SK-N-SH (cell line): Measurements from ENCODE around the gene ABHD8.

ENCODE experiments used
- EP300 ChIP-seq, 2 experiments: IDR thresholded peaks; 2 replicates each; pipeline versions ENCODE4 v1.4.0 to v1.6.1; 2012; ENCODE audit warnings: borderline replicate concordance in 1 of 2, low read depth in 1 of 2, low read length in 1 of 2
- EZH2phosphoT487 ChIP-seq: fragments of 200-600 bp; sonication (generic); IDR thresholded peaks from 2 replicates; pipeline ENCODE4 v1.6.1; 2017; ENCODE audit warnings: low read depth, mixed run types, mild to moderate bottlenecking, antibody characterized with exemption, moderate library complexity, borderline replicate concordance
- MEF2A ChIP-seq: IDR thresholded peaks from 2 replicates; pipeline ENCODE4 v1.4.0; 2012; ENCODE audit warnings: low read depth, borderline replicate concordance
- PBX3 ChIP-seq: IDR thresholded peaks from 2 replicates; pipeline ENCODE4; 2012
- POLR2AphosphoS5 ChIP-seq: IDR thresholded peaks from 2 replicates; pipeline ENCODE4 v1.6.1; 2012; ENCODE audit warnings: low read depth, low read length
- RAD21 ChIP-seq: IDR thresholded peaks from 2 replicates; pipeline ENCODE4 v1.6.1; 2012; ENCODE audit warnings: mild to moderate bottlenecking, low read length
- TAF1 ChIP-seq: IDR thresholded peaks from 2 replicates; pipeline ENCODE4 v1.6.1; 2012; ENCODE audit warnings: low read depth, mild to moderate bottlenecking, low read length, moderate library complexity, borderline replicate concordance
- YY1 ChIP-seq: IDR thresholded peaks from 2 replicates; pipeline ENCODE4 v1.4.0; 2012; ENCODE audit warnings: low read depth, mild to moderate bottlenecking
- TF ChIP-seq, protein P1 (sequence below): fragments of 200-600 bp; sonication (generic); IDR thresholded peaks from 2 replicates; pipeline ENCODE4 v1.6.1; 2017; ENCODE audit warnings: antibody characterized with exemption, mild to moderate bottlenecking, moderate library complexity

DNA sequence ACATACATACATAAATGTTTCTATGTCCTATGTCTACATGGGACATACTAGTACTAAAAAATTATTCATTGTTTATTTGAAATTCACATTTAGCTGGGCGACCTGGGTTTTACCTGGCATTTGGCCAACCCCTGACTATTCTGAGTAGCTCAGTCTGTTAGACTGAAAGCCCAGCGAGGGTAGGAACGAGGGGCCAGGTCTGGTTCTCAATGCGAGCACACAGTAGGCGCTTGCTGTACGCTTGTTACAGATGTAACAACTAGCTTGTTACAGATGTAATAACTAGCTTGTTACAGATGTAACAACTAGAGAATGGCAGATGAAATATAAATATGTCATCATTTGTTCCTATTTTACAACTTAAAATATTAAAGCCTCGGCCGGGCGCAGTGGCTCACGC lies 32.4 kb upstream of the ABHD8 start:
- TF ChIP-seq, protein P1, sequence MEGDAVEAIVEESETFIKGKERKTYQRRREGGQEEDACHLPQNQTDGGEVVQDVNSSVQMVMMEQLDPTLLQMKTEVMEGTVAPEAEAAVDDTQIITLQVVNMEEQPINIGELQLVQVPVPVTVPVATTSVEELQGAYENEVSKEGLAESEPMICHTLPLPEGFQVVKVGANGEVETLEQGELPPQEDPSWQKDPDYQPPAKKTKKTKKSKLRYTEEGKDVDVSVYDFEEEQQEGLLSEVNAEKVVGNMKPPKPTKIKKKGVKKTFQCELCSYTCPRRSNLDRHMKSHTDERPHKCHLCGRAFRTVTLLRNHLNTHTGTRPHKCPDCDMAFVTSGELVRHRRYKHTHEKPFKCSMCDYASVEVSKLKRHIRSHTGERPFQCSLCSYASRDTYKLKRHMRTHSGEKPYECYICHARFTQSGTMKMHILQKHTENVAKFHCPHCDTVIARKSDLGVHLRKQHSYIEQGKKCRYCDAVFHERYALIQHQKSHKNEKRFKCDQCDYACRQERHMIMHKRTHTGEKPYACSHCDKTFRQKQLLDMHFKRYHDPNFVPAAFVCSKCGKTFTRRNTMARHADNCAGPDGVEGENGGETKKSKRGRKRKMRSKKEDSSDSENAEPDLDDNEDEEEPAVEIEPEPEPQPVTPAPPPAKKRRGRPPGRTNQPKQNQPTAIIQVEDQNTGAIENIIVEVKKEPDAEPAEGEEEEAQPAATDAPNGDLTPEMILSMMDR = no peak
- TF ChIP-seq POLR2AphosphoS5 (no peak), EZH2phosphoT487 (no peak), YY1 (no peak), MEF2A (no peak), EP300 (IDR thresholded peaks at IDR 0.05; ENCODE audit: borderline replicate concordance in 1 of 2, low read depth in 1 of 2, low read length in 1 of 2) (no peak), TAF1 (no peak), RAD21 (no peak), PBX3 (no peak)
